Vagina (tissue), 2 donors: Measurements from ENCODE around the gene YDJC. TPM values are rescaled to one million over a fixed set of nuclear protein-coding genes. Genes with fewer than 3 reads are reported as not detected.
A peak's percentile ranks its signal among the peaks of the same experiment; 100 is the strongest.
"Not testable (repeated sequence)": the region's sequence is repeated elsewhere in the genome, so short reads cannot be mapped to it uniquely, and the experiment has no call there.

Experiments used
- DNase-seq, 2 donors: peaks; one replicate each; pipeline ENCODE4 v3.0.0-alpha.2; 2017; ENCODE audit errors: extremely low spot score in 2 of 2
- H3K27ac ChIP-seq: fragments of 200-600 bp; sonication (generic); one replicate; pipeline ENCODE4 v1.5.1; 2019
- H3K27me3 ChIP-seq: fragments of 200-600 bp; sonication (generic); one replicate; pipeline ENCODE4 v1.5.1; 2019
- H3K36me3 ChIP-seq, 2 donors: fragments of 200-600 bp; sonication (generic); one replicate each; pipeline ENCODE4 v1.5.1; 2017 to 2019
- H3K4me1 ChIP-seq: fragments of 200-600 bp; sonication (generic); one replicate; pipeline ENCODE4 v1.5.1; 2019
- H3K4me3 ChIP-seq, 2 donors: fragments of 200-600 bp; sonication (generic); 1 replicate in 1 of 2; 2 replicates in 1 of 2; pipeline ENCODE4 v1.5.1; 2016 to 2019
- H3K9me3 ChIP-seq: fragments of 200-600 bp; sonication (generic); one replicate; pipeline ENCODE4 v1.5.1; 2019
- POLR2A ChIP-seq, 2 donors: fragments of 450-650 bp; IDR thresholded peaks; one replicate each; pipeline ENCODE4 v1.6.1; 2017; ENCODE audit warnings: antibody characterized with exemption in 2 of 2, mild to moderate bottlenecking in 2 of 2, moderate library complexity in 2 of 2
- POLR2AphosphoS5 ChIP-seq, 2 donors: sonication (generic); formaldehyde crosslinking; IDR thresholded peaks; one replicate each; pipeline ENCODE4 v1.9.0; 2017; ENCODE audit warnings: antibody characterized with exemption in 2 of 2, mild to moderate bottlenecking in 2 of 2, low read depth in 1 of 2; ENCODE audit not compliant: insufficient read depth in 1 of 2
- intact Hi-C: fragments of 100-400 bp; cut with DNase I; formaldehyde crosslinking; loops from one replicate; pipeline ENCODE4 v1.15.1; 2023
- microRNA counts, 2 donors: library from miRNA; unstranded; fragments of <30 nt; microRNA quantifications; one replicate each; lab custom pipeline; 2016 to 2017
- microRNA-seq: library from miRNA; unstranded; fragments of <30 nt; microRNA quantifications from one replicate; pipeline ENCODE4, GENCODE V29; 2017; ENCODE audit warnings: borderline number of aligned reads, borderline replicate concordance
- small RNA-seq: library from RNA; depleted of rRNA; stranded (forward); fragments of <200 nt; gene quantifications from one replicate; pipeline ENCODE3, GENCODE V24; 2016
- total RNA-seq: library from RNA; depleted of rRNA; stranded (reverse); fragments of >200 nt; gene quantifications from one replicate; pipeline ENCODE4 v1.2.3, GENCODE V29; 2016
- TF ChIP-seq, protein P1 (sequence below), 3 experiments: fragments of 450-650 bp in 2 of 3; fragments of 200-600 bp in 1 of 3; sonication (generic) in 1 of 3; IDR thresholded peaks; one replicate each; pipeline ENCODE4 v1.5.1; 2017 to 2019; ENCODE audit warnings: antibody characterized with exemption in 3 of 3, mild to moderate bottlenecking in 2 of 3, moderate library complexity in 2 of 3

Gene YDJC
- total RNA-seq, 1 donor from 2014 or later: 22.6 TPM

DNA sequence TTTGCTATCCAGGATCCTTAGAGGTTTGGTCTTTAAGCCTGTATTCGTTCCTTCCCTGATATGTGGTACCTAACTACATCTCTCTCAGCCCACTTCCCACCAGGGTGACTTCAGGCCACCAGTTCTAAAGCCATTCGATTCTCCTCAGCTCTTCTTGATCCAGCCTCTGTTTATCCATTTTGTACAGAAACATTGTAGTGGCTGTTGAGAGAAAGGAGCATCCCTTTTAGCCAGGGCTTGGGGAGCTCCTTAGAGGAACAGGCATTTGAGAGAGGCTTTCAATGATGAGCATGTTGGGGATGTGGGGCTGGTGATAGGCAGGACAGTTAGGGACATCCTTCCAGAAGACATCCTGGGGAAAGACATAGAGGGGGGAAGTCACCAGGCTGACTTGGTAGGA is 44.4 kb downstream of the YDJC start:
- H3K27ac ChIP-seq: no peak overlapping the region
- intact Hi-C loops: no loop called here
- H3K36me3 ChIP-seq: no peaks in the 10 kb centered on the region
- TF ChIP-seq POLR2A (IDR thresholded peaks at IDR 0.05) (no peak), POLR2AphosphoS5 (IDR thresholded peaks at IDR 0.05; ENCODE audit: insufficient read depth in 1 of 2, low read depth in 1 of 2) (no peak)
- TF ChIP-seq, protein P1, sequence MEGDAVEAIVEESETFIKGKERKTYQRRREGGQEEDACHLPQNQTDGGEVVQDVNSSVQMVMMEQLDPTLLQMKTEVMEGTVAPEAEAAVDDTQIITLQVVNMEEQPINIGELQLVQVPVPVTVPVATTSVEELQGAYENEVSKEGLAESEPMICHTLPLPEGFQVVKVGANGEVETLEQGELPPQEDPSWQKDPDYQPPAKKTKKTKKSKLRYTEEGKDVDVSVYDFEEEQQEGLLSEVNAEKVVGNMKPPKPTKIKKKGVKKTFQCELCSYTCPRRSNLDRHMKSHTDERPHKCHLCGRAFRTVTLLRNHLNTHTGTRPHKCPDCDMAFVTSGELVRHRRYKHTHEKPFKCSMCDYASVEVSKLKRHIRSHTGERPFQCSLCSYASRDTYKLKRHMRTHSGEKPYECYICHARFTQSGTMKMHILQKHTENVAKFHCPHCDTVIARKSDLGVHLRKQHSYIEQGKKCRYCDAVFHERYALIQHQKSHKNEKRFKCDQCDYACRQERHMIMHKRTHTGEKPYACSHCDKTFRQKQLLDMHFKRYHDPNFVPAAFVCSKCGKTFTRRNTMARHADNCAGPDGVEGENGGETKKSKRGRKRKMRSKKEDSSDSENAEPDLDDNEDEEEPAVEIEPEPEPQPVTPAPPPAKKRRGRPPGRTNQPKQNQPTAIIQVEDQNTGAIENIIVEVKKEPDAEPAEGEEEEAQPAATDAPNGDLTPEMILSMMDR (IDR thresholded peaks at IDR 0.05): no peak
- H3K4me1 ChIP-seq: peaks cover 35% of the 10 kb centered on the region
- H3K4me3 ChIP-seq: no peak overlapping the region
- DNase-seq: no peak
- H3K9me3 ChIP-seq: no peaks in the 10 kb centered on the region
- H3K27me3 ChIP-seq: no peaks in the 10 kb centered on the region

DNA sequence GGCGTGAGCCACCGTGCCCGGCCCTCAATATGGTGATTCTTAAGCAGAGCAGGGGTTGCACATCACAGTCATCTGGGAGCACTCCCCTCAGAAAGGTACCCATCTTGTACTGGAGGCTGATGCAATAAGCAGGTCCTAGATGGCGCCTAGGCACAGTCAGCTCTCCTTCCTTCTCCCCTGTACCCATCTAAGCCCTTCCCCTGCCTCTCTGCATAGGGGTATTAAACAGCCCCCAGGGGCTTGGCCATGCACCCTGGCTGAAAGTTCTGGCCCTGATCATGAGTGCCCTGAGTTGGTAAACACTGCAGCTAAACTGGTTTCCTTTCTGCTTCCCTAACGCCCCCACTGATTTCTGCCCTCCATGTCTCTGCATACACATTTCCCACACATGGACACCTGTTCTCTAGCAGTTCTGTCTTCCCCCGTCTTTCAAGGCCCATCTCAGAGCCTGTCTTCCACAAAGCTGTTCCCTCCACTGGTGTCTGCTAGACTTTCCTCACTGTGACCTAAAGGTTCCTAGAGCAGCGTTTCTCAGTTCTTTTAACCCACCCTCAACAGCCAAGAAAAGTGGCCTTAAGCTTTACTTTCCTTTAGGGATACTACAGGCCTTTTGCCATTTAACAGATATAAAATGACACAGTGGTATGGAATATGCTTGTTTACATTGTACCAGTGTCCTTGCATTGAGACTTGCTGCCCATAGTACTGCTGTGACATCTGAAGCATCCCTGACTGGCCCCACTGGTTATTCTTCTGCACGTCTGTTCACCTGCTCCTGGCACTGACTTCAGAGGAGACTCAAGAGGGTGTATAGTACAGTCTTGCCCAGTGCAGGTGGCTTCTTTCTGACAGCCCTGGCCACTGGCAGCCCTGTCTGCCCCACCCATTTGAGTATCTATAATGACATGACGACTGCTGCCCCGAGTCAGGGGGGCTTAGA is 46.8 kb downstream of the YDJC start:
- Histone ChIP-seq H3K4me3 (no peak overlapping the region), H3K27ac (no peak overlapping the region)

DNA sequence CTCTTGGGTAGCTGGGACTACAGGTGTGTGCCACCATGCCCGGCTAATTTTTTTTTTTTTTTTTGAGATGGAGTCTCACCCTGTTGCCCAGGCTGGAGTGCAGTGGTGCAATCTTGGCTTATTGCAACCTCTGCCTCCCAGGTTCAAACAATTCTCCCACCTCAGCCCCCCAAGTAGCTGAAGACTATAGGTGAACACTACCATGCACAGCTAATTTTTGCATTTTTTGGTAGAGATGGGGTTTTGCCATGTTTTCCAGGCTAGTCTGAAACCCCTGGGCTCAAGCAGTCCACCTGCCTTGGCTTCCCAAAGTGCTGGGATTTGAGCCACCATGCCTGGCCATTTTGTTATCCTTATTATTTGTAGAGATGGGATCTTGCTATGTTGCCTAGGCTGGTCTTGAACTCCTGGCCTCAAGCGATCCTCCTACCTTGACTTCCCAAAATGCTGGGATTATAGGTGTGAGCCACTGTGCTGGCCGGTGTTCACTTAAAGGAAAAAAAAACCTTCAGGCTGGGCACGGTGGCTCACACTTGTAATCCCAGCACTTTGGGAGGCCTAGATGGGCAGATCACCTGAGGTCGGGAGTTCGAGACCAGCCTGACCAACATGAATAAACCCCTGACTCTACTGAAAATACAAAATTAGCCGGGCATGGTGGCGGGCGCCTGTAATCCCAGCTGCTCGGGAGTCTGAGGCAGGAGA is 48.7 kb downstream of the YDJC start:
- H3K36me3 ChIP-seq, H3K4me3 ChIP-seq, H3K27me3 ChIP-seq, H3K27ac ChIP-seq, H3K9me3 ChIP-seq, intact Hi-C loops, DNase-seq: not testable (repeated sequence)
- peaks cover 34% of the 10 kb centered on the region for H3K4me1 ChIP-seq

More for the DNA sequence above, 46.8 kb downstream of the YDJC start:
- TF ChIP-seq, protein P1 (IDR thresholded peaks at IDR 0.05): no peak
- TF ChIP-seq POLR2AphosphoS5 (IDR thresholded peaks at IDR 0.05; ENCODE audit: insufficient read depth in 1 of 2, low read depth in 1 of 2) (no peak), POLR2A (IDR thresholded peaks at IDR 0.05) (no peak)
- Histone ChIP-seq H3K4me1 (peaks cover 38% of the 10 kb centered on the region), H3K27me3 (no peaks in the 10 kb centered on the region), H3K9me3 (no peaks in the 10 kb centered on the region), H3K36me3 (no peaks in the 10 kb centered on the region)
- intact Hi-C loops: no loop called here
- DNase-seq: no peak

DNA sequence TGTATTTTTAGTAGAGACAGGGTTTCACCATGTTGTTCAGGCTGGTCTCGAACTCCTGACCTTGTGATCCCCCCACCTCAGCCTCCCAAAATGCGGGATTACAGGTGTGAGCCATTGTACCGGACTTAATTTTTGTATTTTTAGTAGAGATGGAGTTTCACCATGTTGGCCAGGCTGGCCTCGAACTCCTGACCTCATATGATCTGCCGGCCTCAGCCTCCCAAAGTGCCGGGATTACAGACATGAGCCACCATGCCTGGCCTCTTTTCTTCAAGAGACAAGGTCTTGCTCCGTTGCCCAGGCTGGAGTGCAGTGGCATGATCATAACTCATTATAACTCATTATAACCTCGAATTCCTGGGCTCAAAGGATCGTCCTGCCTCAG is 49.2 kb downstream of the YDJC start:
- H3K4me1 ChIP-seq: peaks cover 34% of the 10 kb centered on the region
- H3K27ac ChIP-seq, H3K27me3 ChIP-seq, H3K36me3 ChIP-seq, intact Hi-C loops, H3K9me3 ChIP-seq, H3K4me3 ChIP-seq, DNase-seq: not testable (repeated sequence)

DNA sequence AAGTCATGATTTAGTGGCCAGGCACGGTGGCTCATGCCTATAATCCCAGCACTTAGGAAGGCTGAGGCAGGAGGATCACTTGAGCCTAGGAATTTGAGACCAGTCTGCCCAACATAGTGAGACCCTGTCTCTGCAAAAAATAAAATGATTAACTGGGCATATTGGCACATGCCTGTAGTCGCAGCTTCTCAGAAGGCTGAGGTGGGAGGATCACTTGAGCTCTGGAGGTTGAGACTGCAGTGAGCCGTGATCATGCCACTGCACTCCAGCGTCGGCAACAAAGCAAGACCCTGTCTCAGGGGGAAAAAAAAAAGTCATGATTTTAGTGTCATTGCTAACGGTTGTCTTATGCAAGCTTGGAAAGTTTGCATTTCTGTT is 50.4 kb downstream of the YDJC start:
- TF ChIP-seq, protein P1 (IDR thresholded peaks at IDR 0.05): no peak
- no peak for DNase-seq
- peaks cover 40% of the 10 kb centered on the region for H3K4me1 ChIP-seq
- H3K27me3 ChIP-seq: no peaks in the 10 kb centered on the region
- intact Hi-C loops: no loop called here
- H3K4me3 ChIP-seq: no peak overlapping the region
- no peaks in the 10 kb centered on the region for H3K9me3 ChIP-seq
- no peak overlapping the region for H3K27ac ChIP-seq
- no peaks in the 10 kb centered on the region for H3K36me3 ChIP-seq

MicroRNA genes within 50 kb of the gene (microRNA counts, 767-probe panel; counts per million panel counts)
- microRNA hsa-miR-130b-3p (lab: Ali Mortazavi, UCI) (238 to 261 counts per million in 2 donors), microRNA hsa-miR-301b (lab: Ali Mortazavi, UCI) (238 to 261 counts per million in 2 donors)

Small RNA genes lying within 50 kb of the gene (microRNA-seq; reads per million reads assigned to microRNA genes)
- gene MIR130B (325 reads per million, percentile 65 among the genes with 10 or more reads in this experiment), gene MIR301B (not detected)

Small RNA genes lying within 50 kb of the gene (small RNA-seq; reads per million reads assigned to genes)
- gene MIR301B: not detected

Other genes with a start within 250 kb of the YDJC start
- not detected for gene RIMBP3B, start 246.3 kb downstream of the YDJC start, total RNA-seq
- gene HIC2, start 212.7 kb downstream of the YDJC start, total RNA-seq: 3.9 TPM
- 8.3 TPM for gene TMEM191C, start 162.6 kb downstream of the YDJC start, total RNA-seq
- gene RIMBP3C, start 78.6 kb downstream of the YDJC start, total RNA-seq: not detected
- gene UBE2L3, start 62.3 kb downstream of the YDJC start, total RNA-seq: 32.7 TPM
- gene CCDC116, start 2.7 kb upstream of the YDJC start, total RNA-seq: not detected
- 33.9 TPM for gene SDF2L1, start 12.3 kb upstream of the YDJC start, total RNA-seq
- 44.7 TPM for gene PPIL2, start 36.0 kb upstream of the YDJC start, total RNA-seq
- 4.9 TPM for gene YPEL1, start 105.8 kb upstream of the YDJC start, total RNA-seq
- gene MAPK1, start 237.6 kb upstream of the YDJC start, total RNA-seq: 44.9 TPM